ENCODE measurements around the gene CCDC158. TPM values are rescaled to one million over a fixed set of nuclear protein-coding genes. Genes with fewer than 3 reads are reported as not detected.
"Not testable (repeated sequence)": the region's sequence is repeated elsewhere in the genome, so short reads cannot be mapped to it uniquely, and the experiment has no call there.

The CCDC158 gene
- total RNA-seq, 2 experiments from 2014 or later: not detected

DNA sequence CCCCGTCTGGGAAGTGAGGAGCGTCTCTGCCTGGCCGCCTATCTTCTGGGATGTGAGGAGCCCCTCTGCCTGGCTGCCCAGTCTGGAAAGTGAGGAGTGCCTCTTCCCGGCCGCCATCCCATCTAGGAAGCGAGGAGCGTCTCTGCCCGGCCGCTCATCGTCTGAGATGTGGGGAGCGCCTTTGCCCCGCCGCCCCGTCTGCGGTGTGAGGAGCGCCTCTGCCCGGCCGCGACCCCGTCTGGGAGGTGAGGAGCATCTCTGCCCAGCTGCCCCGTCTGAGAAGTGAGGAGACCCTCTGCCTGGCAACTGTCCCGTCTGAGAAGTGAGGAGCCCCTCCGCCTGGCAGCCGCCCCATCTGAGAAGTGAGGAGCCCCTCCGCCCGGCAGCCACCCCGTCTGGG is 2.2 kb upstream of the CCDC158 start:
- H3K27ac Mint-ChIP-seq; H3K4me1 Mint-ChIP-seq (ENCODE audit: low read depth); H3K36me3 Mint-ChIP-seq; DNase-seq; H3K9me3 Mint-ChIP-seq; CTCF ChIA-PET; intact Hi-C loops (cut with micrococcal nuclease); POLR2A ChIA-PET; H3K4me3 Mint-ChIP-seq: not testable (repeated sequence)
- H3K27me3 Mint-ChIP-seq: peaks cover 27% of the 10 kb centered on the region

DNA sequence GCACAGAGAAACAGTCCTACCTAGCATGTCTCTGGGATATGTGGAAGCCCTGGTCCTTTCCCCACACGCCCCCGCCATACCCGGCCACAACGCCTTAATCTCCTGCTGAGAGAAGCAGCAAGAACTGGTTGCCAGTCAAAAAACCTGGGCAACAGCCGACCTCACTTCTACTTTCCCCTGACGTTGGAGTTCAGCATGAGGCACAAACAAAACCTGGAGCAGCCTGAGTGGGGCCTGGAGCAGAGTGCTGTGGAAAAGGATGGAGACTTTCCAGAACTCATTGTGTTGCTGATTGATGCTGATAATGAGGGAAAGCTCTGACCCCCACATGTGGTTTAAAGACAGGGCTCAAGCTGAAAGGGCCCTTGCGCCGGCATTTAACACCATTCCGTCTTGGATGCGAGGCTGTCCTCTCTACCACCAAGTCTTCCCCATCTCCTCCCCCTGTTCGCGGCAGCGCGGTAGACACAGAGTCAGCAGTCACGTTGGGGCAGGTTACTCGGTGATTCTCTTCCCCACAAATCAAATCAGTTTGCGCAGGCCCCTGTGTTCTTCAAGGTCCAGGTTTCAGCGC is 666 bp downstream of the CCDC158 start:
- Mint-ChIP-seq H3K4me1 (ENCODE audit: low read depth) (peaks cover 5% of the 10 kb centered on the region), H3K9me3 (no peaks in the 10 kb centered on the region), H3K4me3 (peak overlapping the region; percentile 37), H3K36me3 (no peaks in the 10 kb centered on the region), H3K27ac (no peak overlapping the region), H3K27me3 (peaks cover 25% of the 10 kb centered on the region)
- ChIA-PET POLR2A (no interaction called here), CTCF (interaction anchor here (0.7 to 2.1 kb wide), 2 partner anchors 12 to 1222 kb away, joined by 3 to 12 read pairs; no protein-coding TSS in a partner anchor)
- DNase-seq: no peak
- intact Hi-C loops (cut with micrococcal nuclease): no loop called here

DNA sequence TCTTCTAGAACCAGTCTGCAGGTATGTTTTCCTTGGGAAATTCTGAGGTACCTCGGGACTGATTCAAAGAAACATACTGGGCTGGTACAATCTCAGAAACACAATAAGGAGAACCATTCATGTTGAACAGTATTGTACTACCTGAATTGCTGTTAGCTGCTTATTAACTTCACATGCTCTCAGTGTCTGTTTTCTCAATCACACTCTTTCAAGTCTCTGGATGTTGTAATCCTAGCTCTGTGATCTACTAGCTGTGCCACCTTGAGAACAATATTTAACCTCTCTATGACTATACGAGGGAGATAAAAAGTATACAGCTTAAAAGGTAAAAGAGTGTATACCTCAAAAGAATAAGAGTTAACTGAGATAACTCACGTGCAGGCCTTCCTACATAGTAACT is 10.3 kb downstream of the CCDC158 start:
- no peak for DNase-seq
- Mint-ChIP-seq H3K27me3 (peaks cover 7% of the 10 kb centered on the region), H3K27ac (no peak overlapping the region), H3K4me1 (ENCODE audit: low read depth) (peaks cover 4% of the 10 kb centered on the region), H3K36me3 (no peaks in the 10 kb centered on the region), H3K9me3 (no peaks in the 10 kb centered on the region), H3K4me3 (no peak overlapping the region)
- POLR2A ChIA-PET: no interaction called here
- CTCF ChIA-PET: interaction anchor here (1.4 kb wide), 1 partner anchor 94 kb away, joined by 3 read pairs; no protein-coding TSS in a partner anchor
- intact Hi-C loops (cut with micrococcal nuclease): no loop called here

DNA sequence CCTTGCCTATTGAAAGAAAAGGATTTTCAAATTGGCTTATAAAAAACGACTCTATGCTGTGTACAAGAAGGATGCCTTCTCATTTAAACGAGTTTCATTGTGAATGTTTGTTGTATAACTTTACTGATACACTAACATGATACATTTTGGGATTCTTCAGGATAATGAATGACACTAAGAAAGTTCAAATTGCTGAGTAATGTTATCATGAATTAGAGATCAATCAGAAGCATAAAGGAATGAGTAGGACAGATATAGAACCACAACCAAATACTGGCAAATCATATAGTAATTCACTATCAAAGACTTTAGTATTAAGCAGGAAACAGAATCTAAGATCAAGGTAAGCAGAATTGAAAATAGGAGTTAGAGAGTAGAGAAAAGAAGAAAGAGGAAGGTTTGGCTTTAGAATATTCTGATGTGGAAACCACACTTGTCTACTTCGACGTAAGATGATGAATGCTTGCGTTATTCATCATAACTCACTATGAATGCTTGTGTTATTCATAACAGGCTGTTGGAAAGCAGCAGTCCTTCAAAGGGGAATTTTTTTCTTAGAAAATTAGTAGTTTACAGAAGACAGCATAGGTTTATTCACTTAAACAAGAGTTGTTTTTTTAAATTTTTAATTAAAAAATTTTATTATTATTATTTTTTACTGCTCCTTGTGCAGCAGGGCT is 13.4 kb downstream of the CCDC158 start:
- Mint-ChIP-seq H3K9me3 (no peaks in the 10 kb centered on the region), H3K4me1 (ENCODE audit: low read depth) (peaks cover 4% of the 10 kb centered on the region), H3K4me3 (no peak overlapping the region), H3K27ac (no peak overlapping the region), H3K36me3 (no peaks in the 10 kb centered on the region), H3K27me3 (peaks cover 2% of the 10 kb centered on the region)
- ChIA-PET POLR2A (no interaction called here), CTCF (no interaction called here)
- DNase-seq: no peak
- intact Hi-C loops (cut with micrococcal nuclease): loop anchor here (1.0 kb wide), 1 partner anchor 106 kb away; no protein-coding TSS in a partner anchor

DNA sequence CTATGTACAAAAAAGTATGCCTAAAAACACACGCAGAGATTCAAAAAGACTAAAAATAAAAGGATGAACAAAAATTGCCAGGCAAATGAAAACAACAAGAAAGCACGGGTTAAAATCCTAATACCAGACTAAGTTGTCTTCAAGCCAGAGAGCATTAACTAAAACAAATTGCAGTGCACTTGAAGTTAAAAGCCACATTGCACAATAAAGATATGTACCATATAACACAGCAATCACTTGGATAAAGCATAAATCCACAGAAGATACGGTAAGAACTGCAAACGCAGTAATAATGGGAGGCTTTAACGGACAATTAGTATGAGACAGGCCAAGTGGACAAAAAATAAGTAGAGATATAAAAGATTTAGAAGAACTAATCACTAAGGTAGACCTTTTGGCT is 14.9 kb downstream of the CCDC158 start:
- no peak for DNase-seq
- Mint-ChIP-seq H3K9me3 (no peaks in the 10 kb centered on the region), H3K4me1 (ENCODE audit: low read depth) (peaks cover 4% of the 10 kb centered on the region), H3K27ac (no peak overlapping the region), H3K36me3 (no peaks in the 10 kb centered on the region), H3K4me3 (no peak overlapping the region), H3K27me3 (peaks cover 2% of the 10 kb centered on the region)
- ChIA-PET POLR2A (no interaction called here), CTCF (no interaction called here)
- intact Hi-C loops (cut with micrococcal nuclease): no loop called here

DNA sequence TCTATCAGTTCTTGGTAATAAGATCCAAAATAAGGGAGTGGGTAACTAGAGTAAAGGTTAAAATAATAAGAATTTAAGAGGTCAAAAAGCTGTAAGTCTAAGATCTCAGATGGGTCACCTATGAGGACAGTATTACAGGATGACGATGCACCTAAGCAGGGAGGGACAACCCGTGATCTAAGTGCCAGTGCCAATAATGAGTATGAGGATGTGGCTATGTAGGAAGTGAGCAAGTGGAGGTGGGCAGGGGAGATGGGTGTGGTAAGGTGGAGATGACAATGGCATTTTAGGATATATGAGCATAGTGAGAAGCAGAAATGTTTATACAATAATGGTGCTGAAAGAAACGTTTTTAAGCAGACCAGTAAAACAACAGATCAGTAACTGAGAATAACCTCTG is 19.3 kb downstream of the CCDC158 start:
- peaks cover 5% of the 10 kb centered on the region for H3K9me3 Mint-ChIP-seq
- no peak overlapping the region for H3K4me3 Mint-ChIP-seq
- H3K36me3 Mint-ChIP-seq: no peaks in the 10 kb centered on the region
- DNase-seq: no peak
- H3K27ac Mint-ChIP-seq: no peak overlapping the region
- CTCF ChIA-PET: interaction anchor here (1.2 kb wide), 1 partner anchor 25 kb away, joined by 3 read pairs; no protein-coding TSS in a partner anchor
- intact Hi-C loops (cut with micrococcal nuclease): no loop called here
- POLR2A ChIA-PET: no interaction called here
- H3K4me1 Mint-ChIP-seq (ENCODE audit: low read depth): no peaks in the 10 kb centered on the region
- peaks cover 7% of the 10 kb centered on the region for H3K27me3 Mint-ChIP-seq

DNA sequence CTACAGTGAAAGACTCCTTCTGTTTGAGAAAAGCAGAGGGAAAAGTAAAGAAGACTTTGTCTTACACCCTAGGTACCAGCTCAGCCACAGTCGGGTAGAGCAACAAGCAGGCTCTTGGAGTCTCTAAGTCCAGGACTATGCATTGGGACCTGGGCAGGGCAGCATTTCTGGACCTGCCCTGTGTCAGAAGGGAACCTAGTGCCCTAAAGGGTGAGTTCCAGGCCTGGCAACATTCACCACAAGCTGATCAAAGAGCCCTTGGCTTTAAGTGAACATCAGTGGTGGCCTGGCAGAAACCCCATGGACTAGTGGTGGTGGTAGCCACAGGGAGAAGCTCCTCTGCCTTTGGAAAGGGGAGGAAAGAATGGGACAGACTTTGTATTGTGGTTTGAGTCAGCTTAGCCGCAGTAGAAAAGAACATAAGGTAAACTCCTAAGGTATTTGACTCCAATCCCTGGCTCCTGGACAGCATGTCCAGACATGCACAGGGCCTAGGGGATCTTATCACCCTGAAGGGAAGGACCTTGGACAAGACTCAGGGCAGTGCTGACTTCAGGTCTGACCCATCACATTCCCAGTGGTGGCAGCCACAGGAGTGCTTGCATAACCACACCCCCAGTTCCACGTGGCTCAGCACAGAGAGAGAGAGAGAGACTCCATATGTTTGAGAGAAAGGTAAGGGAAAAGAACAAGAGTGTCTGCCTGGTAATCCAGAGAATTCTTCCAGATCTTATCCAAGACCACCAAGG is 32.6 kb downstream of the CCDC158 start:
- Mint-ChIP-seq H3K27ac (no peak overlapping the region), H3K27me3 (peaks cover 25% of the 10 kb centered on the region), H3K4me1 (ENCODE audit: low read depth) (no peaks in the 10 kb centered on the region), H3K36me3 (peaks cover 2% of the 10 kb centered on the region), H3K9me3 (peaks cover 5% of the 10 kb centered on the region), H3K4me3 (no peak overlapping the region)
- ChIA-PET CTCF (no interaction called here), POLR2A (no interaction called here)
- DNase-seq: no peak
- intact Hi-C loops (cut with micrococcal nuclease): no loop called here

DNA sequence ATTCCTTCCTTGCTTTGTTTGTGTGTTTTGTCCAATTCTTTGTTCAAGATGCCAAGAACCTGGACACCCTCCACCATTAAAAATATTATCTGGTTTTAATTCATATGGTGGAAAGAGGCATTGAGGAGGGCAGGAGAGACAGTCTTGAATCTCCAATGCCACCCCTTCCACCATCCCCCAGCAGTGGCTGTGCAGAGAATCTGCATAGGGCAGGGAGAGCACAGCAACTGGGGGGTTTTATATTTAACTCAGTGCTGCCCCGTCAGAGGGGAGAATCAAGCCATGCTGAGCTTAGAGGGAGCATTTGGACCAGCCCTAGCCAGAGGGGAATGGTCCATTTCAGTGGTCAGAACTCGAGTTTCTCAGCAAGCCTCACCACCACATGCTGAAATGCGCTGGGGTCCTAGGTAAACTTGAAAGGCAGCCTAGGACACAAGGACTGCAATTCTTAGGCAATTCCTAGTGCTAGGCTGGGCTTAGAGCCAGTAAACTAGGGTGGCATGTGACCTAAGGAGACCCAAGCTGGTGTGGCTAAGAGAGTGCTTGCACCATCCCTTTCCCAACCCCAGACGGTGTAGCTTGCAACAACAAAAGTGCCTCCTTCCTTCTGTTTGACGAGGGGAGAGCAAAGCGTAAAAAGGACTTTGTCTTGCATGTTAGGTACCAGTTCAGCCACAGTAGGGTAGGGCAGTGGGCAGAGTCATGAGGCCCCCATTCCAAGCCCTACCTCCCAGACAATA is 34.2 kb downstream of the CCDC158 start:
- intact Hi-C loops (cut with micrococcal nuclease): no loop called here
- no peak overlapping the region for H3K27ac Mint-ChIP-seq

DNA sequence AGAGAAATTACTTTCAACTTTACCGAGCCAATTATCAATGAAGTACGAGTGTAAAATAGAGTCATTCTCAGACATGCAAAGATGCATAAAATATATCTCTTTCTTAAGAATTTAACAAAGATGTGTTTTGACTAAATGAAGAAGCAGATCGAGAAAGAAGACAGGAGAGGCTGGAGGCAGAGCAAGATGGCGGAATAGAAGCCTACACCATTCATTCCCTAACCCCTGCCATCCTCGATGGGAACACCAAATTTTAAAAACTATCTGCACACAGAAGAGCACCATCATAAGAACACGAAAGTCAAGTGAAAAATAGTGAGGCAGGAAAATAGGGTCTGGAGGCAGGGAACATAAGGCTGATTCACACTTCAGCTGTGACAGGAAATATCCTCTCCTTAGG is 35.0 kb downstream of the CCDC158 start:
- DNase-seq: no peak
- Mint-ChIP-seq H3K27me3 (peaks cover 20% of the 10 kb centered on the region), H3K4me1 (ENCODE audit: low read depth) (no peaks in the 10 kb centered on the region), H3K4me3 (no peak overlapping the region), H3K27ac (no peak overlapping the region), H3K36me3 (peaks cover 2% of the 10 kb centered on the region), H3K9me3 (peaks cover 2% of the 10 kb centered on the region)
- intact Hi-C loops (cut with micrococcal nuclease): no loop called here
- CTCF ChIA-PET: no interaction called here
- POLR2A ChIA-PET: no interaction called here

More for the DNA sequence above, 34.2 kb downstream of the CCDC158 start:
- DNase-seq: no peak
- Mint-ChIP-seq H3K27me3 (peaks cover 20% of the 10 kb centered on the region), H3K4me3 (no peak overlapping the region), H3K36me3 (peaks cover 2% of the 10 kb centered on the region), H3K4me1 (ENCODE audit: low read depth) (no peaks in the 10 kb centered on the region), H3K9me3 (peaks cover 2% of the 10 kb centered on the region)
- CTCF ChIA-PET: interaction anchor here (1.2 kb wide), 1 partner anchor 10 kb away, joined by 3 read pairs; no protein-coding TSS in a partner anchor
- POLR2A ChIA-PET: no interaction called here

DNA sequence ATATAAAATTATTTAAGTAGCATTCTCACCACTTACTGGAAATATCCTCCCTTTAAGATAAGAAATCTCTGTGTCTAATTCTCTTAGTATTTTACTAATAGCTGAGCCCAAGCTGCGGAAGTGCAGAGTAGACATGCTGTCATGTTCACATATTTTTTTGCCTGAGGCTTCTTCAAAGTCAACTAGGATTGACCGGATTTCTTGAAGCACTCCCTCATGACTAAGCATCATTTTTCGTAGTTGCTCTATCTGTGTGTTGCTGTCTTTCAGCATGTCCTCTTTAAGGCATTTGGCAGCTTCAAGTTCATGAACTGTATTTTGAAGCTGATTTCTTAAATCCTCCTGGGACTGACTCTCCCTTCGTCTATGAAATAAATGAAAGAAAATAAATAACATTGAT is 36.9 kb downstream of the CCDC158 start:
- no peak for DNase-seq
- no peaks in the 10 kb centered on the region for H3K4me1 Mint-ChIP-seq (ENCODE audit: low read depth)
- no peak overlapping the region for H3K4me3 Mint-ChIP-seq
- H3K27me3 Mint-ChIP-seq: peaks cover 16% of the 10 kb centered on the region
- POLR2A ChIA-PET: no interaction called here
- CTCF ChIA-PET: interaction anchor here (2.1 kb wide), 1 partner anchor 204 kb away, joined by 5 read pairs; no protein-coding TSS in a partner anchor
- peaks cover 2% of the 10 kb centered on the region for H3K36me3 Mint-ChIP-seq
- intact Hi-C loops (cut with micrococcal nuclease): no loop called here
- peaks cover 2% of the 10 kb centered on the region for H3K9me3 Mint-ChIP-seq
- H3K27ac Mint-ChIP-seq: no peak overlapping the region

DNA sequence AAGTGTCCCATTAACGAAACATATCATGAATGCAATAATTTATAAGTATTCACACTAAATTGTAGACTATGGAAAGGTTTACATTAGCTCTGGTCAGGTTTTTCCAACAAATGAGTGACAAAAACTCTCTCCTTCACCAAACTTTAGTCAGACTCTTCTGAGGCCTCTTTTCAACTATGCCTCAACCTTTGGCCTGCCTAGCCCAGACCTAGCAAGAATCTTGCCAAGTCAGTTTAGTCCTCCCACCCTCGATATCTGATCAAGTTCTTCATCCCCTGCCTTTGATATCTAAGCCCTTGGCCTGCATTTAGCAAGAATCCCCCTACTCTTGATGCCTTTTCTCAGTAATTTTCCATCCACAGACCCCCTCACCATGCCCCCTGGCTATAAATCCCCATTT is 37.9 kb downstream of the CCDC158 start:
- Mint-ChIP-seq H3K9me3 (no peaks in the 10 kb centered on the region), H3K27ac (no peak overlapping the region), H3K4me3 (no peak overlapping the region), H3K4me1 (ENCODE audit: low read depth) (no peaks in the 10 kb centered on the region), H3K36me3 (no peaks in the 10 kb centered on the region), H3K27me3 (peaks cover 16% of the 10 kb centered on the region)
- intact Hi-C loops (cut with micrococcal nuclease): no loop called here
- POLR2A ChIA-PET: no interaction called here
- CTCF ChIA-PET: interaction anchor here (2.1 kb wide), 1 partner anchor 203 kb away, joined by 5 read pairs; no protein-coding TSS in a partner anchor
- no peak for DNase-seq

DNA sequence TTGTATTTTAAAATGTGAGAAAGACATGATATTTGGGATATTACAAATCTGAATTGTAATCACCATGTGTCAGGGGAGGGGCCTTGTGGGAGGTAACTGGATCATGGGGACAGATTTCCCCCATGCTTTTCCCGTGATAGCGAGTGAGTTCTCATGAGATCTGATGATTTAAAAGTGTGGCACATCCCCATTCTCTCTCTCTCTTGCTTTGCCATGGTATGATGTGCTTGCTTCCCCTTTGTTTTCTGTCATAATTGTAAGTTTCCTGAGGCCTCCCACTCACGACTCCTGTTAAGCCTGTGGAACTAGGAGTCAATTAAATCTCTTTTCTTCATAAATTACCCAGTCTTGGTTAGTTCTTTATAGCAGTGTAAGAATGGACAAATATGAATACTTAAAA is 39.0 kb downstream of the CCDC158 start:
- ChIA-PET CTCF (no interaction called here), POLR2A (no interaction called here)
- Mint-ChIP-seq H3K4me3 (no peak overlapping the region), H3K27me3 (peaks cover 16% of the 10 kb centered on the region), H3K9me3 (no peaks in the 10 kb centered on the region), H3K27ac (no peak overlapping the region), H3K4me1 (ENCODE audit: low read depth) (no peaks in the 10 kb centered on the region), H3K36me3 (no peaks in the 10 kb centered on the region)
- intact Hi-C loops (cut with micrococcal nuclease): no loop called here
- no peak for DNase-seq
